Gastroesophageal sphincter (tissue), 3 donors: ENCODE data around the gene CYP3A7.

Experiments
- EP300 ChIP-seq: sonication (generic); formaldehyde crosslinking; IDR thresholded peaks from one replicate; pipeline ENCODE4 v1.6.1; 2017; ENCODE audit warnings: antibody characterized with exemption, mild to moderate bottlenecking
- TF ChIP-seq, protein P1 (sequence below), 4 experiments: fragments of 200-600 bp in 2 of 4; fragments of 450-650 bp in 2 of 4; sonication (generic) in 1 of 4; IDR thresholded peaks; one replicate each; pipeline ENCODE4 v1.5.1; 2017 to 2019; ENCODE audit warnings: antibody characterized with exemption in 4 of 4, mild to moderate bottlenecking in 2 of 4, moderate library complexity in 2 of 4

DNA sequence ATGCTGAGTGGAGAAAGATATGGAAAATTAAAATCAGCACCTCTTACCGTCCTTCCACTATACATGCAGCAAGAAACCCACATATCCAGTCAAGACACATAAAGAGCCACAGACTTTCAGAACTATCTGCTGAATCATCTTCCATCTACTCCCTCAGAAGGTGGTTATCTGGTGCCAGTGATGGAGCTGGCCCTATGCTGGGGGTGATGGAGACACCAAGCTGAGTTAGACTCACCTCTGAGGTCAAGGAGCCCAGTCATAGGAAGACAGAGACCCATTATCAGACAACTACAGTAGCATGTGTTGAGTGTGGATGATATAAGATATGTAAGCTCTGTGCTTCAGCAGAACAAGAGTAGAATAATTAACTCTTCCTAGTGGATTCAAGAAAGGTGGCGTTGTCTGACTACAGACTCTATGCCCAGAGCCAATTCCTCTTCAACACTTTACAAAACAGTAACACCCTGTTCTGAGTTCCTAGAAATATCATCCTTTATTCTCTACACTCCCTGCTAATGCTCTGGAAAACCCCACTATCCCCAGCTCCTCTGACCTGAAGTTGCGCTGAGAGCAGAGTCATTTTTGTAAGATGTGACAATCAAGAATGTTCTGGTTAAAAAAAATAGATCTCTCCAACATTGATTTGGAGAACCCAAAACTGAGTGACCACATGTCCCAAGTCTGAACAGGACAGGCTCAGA, 69.5 kb downstream of the CYP3A7 start:
- TF ChIP-seq, protein P1, sequence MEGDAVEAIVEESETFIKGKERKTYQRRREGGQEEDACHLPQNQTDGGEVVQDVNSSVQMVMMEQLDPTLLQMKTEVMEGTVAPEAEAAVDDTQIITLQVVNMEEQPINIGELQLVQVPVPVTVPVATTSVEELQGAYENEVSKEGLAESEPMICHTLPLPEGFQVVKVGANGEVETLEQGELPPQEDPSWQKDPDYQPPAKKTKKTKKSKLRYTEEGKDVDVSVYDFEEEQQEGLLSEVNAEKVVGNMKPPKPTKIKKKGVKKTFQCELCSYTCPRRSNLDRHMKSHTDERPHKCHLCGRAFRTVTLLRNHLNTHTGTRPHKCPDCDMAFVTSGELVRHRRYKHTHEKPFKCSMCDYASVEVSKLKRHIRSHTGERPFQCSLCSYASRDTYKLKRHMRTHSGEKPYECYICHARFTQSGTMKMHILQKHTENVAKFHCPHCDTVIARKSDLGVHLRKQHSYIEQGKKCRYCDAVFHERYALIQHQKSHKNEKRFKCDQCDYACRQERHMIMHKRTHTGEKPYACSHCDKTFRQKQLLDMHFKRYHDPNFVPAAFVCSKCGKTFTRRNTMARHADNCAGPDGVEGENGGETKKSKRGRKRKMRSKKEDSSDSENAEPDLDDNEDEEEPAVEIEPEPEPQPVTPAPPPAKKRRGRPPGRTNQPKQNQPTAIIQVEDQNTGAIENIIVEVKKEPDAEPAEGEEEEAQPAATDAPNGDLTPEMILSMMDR (IDR thresholded peaks at IDR 0.05): no peak
- no peak for TF ChIP-seq EP300
